HG02840 (cell line): ENCODE data around the gene HPX.

Experiments used
- ATAC-seq: cut with Tn5 transposase; IDR thresholded peaks from one replicate; pipeline ENCODE4 v1.9.1; 2021; ENCODE audit warnings: mild to moderate bottlenecking, moderate library complexity, moderate number of reproducible peaks; ENCODE audit not compliant: unreplicated experiment, low FRiP score

The HPX gene, protein sequence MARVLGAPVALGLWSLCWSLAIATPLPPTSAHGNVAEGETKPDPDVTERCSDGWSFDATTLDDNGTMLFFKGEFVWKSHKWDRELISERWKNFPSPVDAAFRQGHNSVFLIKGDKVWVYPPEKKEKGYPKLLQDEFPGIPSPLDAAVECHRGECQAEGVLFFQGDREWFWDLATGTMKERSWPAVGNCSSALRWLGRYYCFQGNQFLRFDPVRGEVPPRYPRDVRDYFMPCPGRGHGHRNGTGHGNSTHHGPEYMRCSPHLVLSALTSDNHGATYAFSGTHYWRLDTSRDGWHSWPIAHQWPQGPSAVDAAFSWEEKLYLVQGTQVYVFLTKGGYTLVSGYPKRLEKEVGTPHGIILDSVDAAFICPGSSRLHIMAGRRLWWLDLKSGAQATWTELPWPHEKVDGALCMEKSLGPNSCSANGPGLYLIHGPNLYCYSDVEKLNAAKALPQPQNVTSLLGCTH

DNA sequence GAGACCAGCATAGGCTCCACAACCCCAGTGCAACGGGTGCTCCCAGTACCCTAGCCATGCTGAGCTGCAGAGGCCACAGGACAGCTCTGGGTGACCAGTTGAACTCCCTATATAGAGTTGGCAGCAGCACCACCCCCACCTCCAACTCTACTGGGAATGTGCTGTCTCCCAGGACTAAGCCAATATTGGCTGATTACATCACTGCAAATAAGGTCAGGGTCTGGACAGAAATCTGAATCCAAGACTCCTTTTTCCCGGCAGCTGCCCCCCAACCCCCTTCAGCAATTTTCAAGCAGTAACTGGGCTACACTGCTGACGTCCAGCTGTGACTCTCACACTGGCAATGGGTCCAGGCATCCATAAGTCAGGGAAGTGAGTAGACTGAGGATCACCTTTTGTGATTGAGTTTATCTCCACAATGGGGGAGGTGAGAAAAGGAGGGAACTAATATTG, at the start of gene HPX:
HPX (minus strand) TSS at position 82 of the 453 bp plus-strand sequence; CDS start at position 58, 24 bp downstream.
- no peak for ATAC-seq

DNA sequence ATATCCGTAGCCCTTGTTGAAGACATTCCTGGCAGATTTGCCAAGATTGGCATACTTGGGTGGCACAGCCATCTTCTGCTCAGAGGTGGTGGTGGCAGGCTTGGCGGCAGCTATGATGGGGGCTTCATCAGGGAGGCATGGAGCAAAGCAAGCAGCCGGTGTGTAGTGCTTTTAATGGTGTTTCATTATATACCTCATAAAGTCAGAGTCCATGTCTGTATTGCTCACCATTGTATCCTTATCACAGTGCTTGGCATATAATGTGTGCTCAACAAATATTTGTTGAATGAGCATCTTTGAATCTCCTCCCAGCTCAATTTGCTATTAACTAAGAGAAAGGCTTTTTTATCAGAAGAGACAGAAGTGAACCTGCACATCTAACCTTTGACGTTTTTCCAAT, 48.5 kb upstream of the HPX start:
- no peak for ATAC-seq

DNA sequence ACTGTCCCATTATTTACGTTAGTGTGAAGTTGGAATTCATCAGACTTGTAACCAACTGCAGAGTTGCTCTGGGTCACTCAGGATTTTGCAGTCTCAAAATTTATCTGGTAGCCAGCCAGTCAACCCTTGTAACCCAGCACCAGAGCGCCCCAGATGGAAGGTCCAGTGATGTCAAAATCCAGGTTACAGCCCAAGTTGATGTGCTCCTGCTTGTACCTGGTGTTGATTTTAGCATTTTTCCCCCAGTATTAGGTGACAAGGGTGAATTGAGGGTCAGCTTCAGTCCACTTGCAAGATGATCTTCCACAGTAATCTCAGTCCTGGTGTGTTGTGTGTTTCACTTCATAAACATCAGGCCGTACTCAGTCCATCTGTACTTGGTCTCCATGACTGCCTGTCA, 48.0 kb upstream of the HPX start:
- no peak for ATAC-seq

DNA sequence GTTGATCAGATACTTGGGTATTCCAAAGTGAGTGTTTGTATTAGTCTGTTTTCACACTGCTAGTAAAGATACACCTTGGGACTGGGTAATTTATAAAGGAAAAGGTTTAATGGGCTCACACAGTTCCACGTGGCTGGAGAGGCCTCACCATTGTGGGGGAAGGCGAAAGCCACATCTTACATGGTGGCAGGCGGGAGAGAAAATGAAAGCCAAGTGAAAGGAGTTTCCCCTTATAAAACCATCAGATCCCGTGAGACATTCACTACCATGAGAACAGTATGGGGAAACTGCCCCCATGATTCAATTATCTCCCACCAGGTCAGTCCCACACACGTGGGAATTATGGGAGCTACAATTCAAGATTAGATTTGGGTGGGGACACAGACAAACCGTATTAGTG, 47.6 kb upstream of the HPX start:
- no peak for ATAC-seq

DNA sequence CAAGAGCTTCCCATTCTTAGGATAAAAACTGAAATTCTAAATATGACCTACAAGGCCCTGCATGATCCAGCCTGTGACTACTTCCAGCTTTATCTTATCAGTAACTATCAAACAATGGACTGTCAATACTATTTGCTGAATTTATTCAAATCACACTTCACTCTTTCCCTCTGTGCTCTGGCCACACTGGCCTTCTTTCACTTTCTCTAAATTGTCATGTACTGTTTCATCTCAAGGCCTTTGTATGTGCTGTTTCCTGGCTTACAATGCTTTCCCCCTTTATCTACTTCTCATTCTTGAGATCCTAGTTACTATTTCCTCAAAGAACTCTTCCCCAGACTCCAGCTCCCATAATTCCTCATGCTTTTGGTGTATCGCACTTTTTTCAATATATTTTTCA, 46.2 kb upstream of the HPX start:
- ATAC-seq: no peak

DNA sequence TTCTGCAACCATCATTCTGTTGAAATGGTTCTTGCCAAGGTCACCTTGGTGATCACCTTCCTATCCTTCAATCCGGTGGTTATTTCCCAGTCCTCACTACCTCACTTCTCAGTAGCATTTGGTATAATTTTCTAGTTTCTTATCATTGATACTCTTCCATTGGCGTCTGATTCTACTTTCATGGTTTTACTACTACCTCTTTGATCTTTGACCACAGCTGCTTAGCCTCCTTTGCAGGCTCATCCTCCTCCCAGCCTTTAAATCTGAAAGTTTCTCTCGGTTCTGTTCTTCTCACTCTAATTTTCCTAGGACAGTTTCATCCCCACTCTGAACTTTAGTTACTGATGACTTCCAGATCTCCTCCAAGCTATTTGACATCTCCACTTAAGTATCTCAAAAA, 45.5 kb upstream of the HPX start:
- ATAC-seq: no peak

DNA sequence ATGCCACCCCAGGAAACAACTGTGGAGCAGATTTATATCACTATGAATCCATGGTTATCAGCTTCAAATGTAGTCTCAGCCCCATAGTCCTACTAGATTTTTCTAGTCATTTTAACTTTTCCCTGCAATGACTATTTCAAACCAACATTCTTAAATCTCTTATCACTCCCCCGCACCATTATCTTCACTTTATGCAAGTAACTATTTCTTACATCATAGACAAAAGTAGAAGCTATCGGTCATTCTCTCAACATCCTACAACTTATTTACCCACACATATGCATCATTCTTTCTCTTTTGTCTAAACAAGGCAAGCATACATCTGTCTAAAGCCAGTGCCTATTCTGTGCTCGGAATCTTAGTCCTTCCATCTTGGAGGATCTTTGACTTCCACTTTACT, 44.9 kb upstream of the HPX start:
- no peak for ATAC-seq

DNA sequence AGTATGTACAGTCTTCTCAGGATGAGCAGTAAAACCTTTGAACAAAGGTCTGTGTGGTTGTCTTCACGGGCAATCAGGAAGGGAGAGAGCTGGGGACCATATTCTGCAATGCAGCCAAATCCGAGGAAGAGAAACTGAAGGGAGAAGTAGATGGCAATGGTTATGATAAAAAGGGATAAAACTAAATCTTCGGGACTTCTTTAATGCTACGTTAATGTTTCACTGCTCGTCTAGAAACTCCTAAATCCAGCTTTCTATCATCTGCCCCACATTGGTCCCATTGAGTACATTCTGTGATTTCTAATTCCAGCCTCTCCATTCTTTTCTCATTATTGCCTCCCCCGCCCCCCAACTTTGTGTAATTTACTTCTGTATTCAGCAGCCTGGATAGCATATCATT, 42.2 kb upstream of the HPX start:
- ATAC-seq: no peak

DNA sequence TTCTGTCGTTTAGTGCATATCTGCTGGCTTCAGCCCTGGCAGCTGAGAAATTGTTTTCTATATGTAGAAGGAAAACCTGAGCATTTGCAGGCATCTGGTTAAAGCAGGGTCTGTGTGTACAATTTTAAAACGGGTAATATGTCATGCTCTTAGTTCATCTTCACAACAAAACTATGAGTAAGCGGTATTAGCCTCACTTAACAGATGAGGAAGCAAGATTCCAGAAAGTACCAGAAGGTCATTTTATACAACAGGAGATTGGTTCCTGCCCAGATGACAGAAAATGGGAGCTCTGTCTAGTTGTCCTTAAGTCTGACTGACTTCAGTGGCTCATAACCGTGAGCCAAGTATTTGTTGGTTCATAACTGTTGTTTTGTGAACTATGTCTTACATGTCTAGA, 41.7 kb upstream of the HPX start:
- no peak for ATAC-seq

DNA sequence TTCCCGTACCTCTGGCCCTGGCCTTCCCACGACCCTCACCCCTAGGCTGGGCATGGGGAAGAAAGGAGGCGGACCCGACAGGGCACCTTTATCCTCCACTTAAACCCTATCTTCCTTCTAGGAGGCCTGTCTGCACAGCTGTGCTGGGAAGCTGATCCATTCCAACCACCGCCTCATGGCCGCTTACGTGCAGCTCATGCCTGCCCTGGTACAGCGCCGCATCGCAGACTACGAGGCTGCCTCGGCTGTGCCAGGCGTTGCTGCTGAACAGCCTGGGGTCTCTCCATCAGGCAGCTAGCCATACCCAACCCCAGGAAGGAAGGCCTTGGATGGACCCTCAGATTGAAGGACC, 41.1 kb upstream of the HPX start:
- no peak for ATAC-seq

DNA sequence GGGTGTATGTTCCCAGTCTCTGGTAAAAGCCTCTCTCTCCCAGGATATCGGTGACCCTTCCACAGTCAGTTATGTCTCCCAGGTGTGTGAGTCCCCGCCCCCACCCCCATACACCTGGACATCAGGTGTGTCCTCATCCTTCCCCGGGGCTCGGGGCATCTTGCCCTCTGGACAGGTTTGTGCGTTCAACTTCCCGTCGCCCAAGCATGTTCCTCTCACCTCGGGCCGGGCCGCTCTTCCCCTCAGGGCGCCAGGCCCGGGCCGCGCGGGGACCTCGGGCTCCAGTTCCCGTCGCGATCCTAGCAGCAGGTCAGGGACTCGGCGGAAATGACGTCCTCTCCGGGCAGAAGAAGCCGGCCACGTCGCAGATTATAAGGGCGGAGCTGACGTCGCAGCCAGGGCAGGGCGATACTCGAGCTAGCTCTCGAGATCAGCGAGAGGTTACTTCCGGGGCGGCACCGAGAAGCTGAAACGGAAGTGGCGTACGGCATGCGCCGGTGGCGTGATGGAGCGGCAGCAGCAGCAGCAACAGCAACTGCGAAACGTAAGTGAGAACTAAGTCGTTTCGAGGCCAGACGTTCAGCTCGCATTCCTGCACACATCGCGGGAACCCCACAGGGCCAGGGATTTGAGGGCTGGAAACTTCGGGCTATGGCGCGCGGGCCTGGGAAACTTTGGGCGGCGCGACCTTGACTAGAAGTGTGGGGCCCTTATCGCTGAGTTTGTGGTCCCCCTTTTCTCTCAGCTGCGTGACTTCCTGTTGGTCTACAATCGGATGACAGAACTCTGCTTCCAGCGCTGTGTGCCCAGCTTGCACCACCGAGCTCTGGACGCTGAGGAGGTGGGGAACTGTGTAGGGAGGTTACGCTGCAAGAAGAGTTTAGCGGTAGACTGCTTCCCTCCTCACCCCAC, 40.5 kb upstream of the HPX start, which contains the start of the genes ARFIP2 and TIMM10B:
ARFIP2 (minus strand) TSS at position 320 of the 912 bp plus-strand sequence. CDS start 910 bp downstream, outside the sequence.
TIMM10B (plus strand) TSS at position 490 of the 912 bp plus-strand sequence; CDS start at position 506, 16 bp downstream.
- peak; percentile 99 for ATAC-seq

DNA sequence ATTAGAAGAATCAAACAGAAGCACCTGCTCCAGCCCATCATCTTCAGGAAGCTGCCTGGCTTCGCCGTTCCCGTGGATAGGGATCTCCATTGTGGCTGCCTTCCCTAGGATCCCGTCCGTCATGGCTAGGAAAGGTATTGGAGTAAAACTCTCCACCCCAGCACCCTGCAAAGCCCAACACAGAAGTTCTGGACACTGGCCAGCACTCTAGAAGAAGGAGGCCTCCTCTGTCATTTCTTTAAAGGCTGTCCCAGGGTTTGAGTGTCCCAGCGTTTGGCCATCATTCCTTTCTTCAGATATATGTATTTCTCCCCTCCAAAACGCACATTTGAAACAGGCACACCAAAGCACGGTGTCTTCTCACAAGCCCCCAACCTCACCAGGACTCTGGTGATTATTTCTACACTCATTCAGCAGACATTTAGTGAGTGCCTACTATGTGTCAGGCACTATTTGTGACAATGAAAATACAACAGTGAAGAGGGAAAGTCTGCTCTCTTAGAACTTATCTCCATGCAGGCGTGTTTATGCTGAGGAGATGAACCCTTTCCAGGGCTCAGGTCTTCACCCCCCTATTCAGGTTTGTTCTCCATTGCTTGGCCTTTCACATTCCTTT, 39.6 kb upstream of the HPX start:
- ATAC-seq: no peak

DNA sequence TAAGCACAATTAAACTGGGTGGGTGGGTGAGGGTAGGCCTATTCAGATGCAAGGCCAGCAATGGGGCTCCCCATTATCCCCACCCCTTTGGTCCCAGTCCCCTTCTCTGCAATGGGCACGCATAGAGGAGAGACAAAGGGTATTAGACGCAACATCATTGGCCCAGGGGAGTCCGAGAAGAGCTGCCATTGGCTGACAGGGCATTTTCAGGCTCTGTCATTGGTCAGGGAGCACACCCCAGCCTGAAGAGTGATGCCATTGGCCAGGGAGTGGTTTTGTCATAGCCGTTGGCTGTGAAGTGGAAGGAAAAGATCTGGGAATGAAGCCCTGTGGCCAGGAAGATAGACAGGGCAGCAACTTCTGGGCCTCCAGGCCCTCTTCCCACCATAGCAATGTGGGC, 35.8 kb upstream of the HPX start:
- no peak for ATAC-seq

DNA sequence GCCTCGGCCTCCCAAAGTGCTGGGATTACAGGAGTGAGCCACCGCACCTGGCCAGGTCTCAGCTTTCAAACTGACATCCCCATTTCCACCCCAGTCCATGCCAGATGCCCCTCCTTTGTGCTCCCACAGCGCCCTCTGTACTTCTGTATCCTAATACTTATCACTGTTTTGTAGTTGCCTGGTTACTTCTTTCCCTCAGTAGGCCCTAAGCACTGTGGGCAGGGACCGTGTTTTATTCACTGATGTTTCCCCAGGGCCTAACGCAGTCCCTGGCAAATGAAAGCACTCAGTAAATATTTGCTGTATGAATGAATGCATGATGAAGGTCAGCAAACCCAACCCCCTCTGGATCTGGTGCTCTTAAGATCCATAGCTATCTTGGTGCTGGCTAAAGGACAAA, 35.1 kb upstream of the HPX start:
- no peak for ATAC-seq

DNA sequence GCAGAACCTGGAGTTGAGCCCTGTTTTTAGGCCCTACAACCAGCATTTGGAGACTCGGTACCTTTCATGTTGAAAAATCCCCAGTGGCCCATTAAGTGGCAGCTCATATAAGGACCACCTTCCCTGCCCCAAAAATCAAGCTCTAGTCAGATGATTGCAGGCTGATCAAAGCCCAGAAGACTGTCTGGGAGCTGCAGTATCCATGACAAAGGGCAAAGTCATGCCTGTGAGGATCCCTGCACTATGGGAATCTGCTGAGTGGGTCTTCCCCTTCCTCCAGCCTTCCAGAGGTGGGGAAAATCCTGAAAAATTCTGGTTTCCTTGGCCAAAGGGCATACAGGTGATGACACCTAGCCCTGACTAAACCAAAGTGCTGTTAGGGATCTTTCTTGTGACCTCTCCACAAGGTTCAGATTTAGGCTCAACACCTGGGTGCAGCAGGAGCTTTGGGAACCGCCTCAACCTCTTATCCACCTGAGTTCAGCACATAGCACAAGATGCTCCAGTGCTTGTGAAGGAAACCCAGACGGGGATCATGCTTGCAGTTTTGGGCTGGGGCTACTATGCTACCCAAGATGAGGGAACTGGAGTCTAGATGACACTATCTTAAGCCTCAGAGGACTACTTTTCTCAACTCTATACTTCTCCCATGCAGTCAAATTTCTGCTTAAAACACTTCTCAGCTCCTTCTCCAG, 34.2 kb upstream of the HPX start:
- no peak for ATAC-seq

DNA sequence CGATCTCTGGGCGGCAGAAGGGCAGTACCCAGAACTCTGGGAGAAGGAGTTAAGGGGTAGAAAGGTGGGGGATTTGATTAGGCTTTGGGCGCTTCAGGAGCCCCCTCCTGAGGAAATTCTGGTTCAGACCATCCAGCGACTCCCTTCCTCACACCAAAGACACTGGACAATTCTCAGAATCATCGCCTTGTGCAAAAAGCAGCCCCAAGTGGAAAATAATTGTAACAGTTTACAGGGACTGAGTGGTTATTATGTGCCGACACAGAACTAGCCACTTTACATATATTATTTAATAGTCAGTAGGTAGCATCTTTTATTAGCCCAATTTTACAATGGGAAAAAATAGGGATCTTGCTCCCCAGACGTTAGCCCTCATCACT, 33.6 kb upstream of the HPX start:
- ATAC-seq: no peak

DNA sequence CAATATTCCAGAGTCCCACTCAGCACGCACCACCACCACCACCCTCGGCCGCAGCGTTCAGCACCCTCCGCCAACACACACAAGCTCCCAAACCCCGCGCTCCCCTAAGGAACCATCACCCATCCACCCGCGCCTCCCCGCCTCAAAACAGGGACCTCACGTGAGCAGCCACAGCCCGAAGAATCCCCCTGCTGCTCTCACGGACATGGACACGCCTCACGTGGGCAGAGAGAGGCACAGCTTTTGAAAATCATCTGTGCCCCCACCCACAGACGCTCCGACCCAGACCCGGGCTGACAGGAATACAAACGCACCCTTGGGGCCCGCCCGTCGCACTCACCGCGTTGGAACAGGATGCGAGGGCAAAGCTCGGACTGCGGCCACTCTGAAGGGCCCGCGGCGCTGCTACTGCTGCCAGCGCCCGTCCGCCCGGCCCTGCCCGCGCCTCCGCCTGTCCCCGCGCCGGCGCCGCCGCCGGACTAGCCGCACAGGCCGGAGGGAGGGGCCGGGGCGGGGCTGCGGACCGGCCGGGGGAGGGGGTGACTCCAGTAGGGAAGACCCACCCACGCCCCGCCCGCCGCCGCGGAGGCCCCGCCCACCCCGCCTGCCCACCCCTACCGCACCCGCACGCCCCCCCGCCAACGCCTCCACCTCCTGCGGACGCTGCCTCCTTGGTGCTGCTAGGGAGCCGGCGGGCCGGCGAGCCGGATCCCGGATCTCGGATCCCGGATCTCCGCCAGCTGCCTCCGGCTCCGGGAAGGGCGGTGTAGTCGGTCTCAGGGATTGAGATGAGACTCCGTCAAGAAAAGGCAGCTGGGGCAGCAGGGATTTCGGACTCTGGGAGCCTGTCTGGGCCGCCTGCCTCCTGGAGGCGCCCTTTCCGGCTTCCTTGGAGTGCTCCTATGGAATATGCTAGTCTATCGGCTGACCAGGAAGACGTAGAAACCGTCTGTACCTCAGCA, 32.9 kb upstream of the HPX start, which contains the start of gene TRIM3:
TRIM3 (minus strand) TSS at position 491 of the 962 bp plus-strand sequence. CDS start 8,246 bp downstream, outside the sequence.
- ATAC-seq: peak; percentile 64

DNA sequence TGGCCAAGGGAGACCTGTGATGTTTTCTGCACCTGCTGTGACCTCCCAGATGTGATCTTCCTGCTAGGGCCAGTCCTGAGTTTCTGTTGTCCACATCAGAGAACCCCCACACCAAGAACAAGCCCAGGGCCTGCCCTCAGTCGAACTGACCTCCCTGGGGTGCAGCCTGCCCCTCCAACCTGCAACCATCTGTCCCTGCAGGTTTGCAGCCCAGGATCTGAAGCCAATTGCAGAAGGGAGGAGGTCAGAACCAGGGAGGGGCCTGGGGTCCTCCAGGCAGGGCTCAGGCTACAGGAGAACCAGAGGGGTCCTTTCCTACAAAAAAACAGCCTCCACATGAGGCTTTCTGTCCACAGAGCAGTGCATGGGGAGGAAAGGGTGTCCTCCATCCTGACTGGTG, 32.1 kb upstream of the HPX start:
- ATAC-seq: no peak

DNA sequence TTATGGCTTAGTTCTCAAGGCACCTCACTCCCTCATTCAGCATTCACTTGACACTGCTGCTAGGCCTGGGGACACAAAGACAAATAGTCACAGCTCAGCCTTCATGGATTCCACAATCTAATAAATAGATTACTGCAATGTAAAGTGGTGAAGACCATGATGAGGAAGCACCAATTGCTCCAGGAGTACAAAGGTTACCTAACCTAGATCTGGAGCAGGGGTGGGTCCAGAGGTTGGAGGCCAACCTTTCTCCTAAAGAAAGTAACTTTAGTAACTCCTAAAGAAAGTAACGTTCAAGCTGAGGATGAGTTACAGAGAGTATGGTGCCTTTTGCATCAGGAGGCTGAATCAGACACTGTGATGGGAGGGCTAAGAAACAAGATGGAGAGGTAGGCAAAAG, 28.8 kb upstream of the HPX start:
- ATAC-seq: no peak
